Activated T-cell treated with anti-CD3 and anti-CD28 coated beads for 24 hours (primary cell): ENCODE measurements around the gene P2RX7.
"Not testable (repeated sequence)": the region's sequence is repeated elsewhere in the genome, so short reads cannot be mapped to it uniquely, and the experiment has no call there.

Experiments
- DNase-seq: peaks from one replicate; pipeline ENCODE4 v3.0.0-alpha.2; 2020; ENCODE audit warnings: low read depth

P2RX7 gene

GRCh38 chr12:121170611-121171260 is 38.1 kb downstream of the P2RX7 start:
- DNase-seq = no peak

- DNase-seq = no peak
Observed at GRCh38 chr12:121172145-121172544, 39.5 kb downstream of the P2RX7 start.

GRCh38 chr12:121175383-121176119 is 42.9 kb downstream of the P2RX7 start:
- no peak for DNase-seq

GRCh38 chr12:121176826-121177529 is 44.3 kb downstream of the P2RX7 start:
- no peak for DNase-seq

GRCh38 chr12:121181181-121181580 is 48.5 kb downstream of the P2RX7 start:
- no peak for DNase-seq

GRCh38 chr12:121182222-121182893 is 49.7 kb downstream of the P2RX7 start:
- DNase-seq = no peak

GRCh38 chr12:121184425-121184824 is 51.7 kb downstream of the P2RX7 start:
- DNase-seq = no peak

- no peak for DNase-seq
Observed at GRCh38 chr12:121184984-121185889, 52.6 kb downstream of the P2RX7 start.

GRCh38 chr12:121186826-121187225 is 54.1 kb downstream of the P2RX7 start:
- DNase-seq = no peak

GRCh38 chr12:121187501-121187900 is 54.8 kb downstream of the P2RX7 start:
- no peak for DNase-seq

GRCh38 chr12:121188227-121188626 is 55.6 kb downstream of the P2RX7 start:
- no peak for DNase-seq

GRCh38 chr12:121189131-121189530 is 56.5 kb downstream of the P2RX7 start:
- DNase-seq = no peak

GRCh38 chr12:121189619-121190155 is 57.0 kb downstream of the P2RX7 start:
- no peak for DNase-seq

GRCh38 chr12:121190523-121191031 is 57.9 kb downstream of the P2RX7 start:
- no peak for DNase-seq

GRCh38 chr12:121191151-121191550 is 58.5 kb downstream of the P2RX7 start:
- DNase-seq = no peak

GRCh38 chr12:121196902-121197301 is 64.2 kb downstream of the P2RX7 start:
- DNase-seq = no peak

- DNase-seq = no peak
Observed at GRCh38 chr12:121198949-121199348, 66.3 kb downstream of the P2RX7 start.

GRCh38 chr12:121201140-121201539 is 68.5 kb downstream of the P2RX7 start:
- not testable (repeated sequence) for DNase-seq

GRCh38 chr12:121202407-121203355 is 70.0 kb downstream of the P2RX7 start:
- no peak for DNase-seq

GRCh38 chr12:121203482-121203881 is 70.8 kb downstream of the P2RX7 start:
- DNase-seq = no peak
